ENCODE results near the gene S100A10.

- TF ChIP-seq FOXK2 (IDR thresholded peaks at IDR 0.05) (no peak), SUZ12 (IDR thresholded peaks at IDR 0.05) (no peak), NFRKB (IDR thresholded peaks at IDR 0.05) (no peak), L3MBTL2 (conservative IDR thresholded peaks at IDR 0.05) (no peak), TARDBP (IDR thresholded peaks at IDR 0.05) (no peak), SP1 (IDR thresholded peaks at IDR 0.05) (no peak), BHLHE40 (IDR thresholded peaks at IDR 0.05; ENCODE audit: borderline replicate concordance) (no peak), ZNF384 (IDR thresholded peaks at IDR 0.05) (no peak), HDGF (IDR thresholded peaks at IDR 0.05; ENCODE audit: borderline replicate concordance) (no peak), FOXA1 (IDR thresholded peaks at IDR 0.05) (no peak), FOXM1 (IDR thresholded peaks at IDR 0.05; ENCODE audit: borderline replicate concordance) (no peak), LEF1 (IDR thresholded peaks at IDR 0.05; ENCODE audit: borderline replicate concordance) (no peak), ELF4 (IDR thresholded peaks at IDR 0.05) (no peak)
- TF ChIP-seq, protein P1, sequence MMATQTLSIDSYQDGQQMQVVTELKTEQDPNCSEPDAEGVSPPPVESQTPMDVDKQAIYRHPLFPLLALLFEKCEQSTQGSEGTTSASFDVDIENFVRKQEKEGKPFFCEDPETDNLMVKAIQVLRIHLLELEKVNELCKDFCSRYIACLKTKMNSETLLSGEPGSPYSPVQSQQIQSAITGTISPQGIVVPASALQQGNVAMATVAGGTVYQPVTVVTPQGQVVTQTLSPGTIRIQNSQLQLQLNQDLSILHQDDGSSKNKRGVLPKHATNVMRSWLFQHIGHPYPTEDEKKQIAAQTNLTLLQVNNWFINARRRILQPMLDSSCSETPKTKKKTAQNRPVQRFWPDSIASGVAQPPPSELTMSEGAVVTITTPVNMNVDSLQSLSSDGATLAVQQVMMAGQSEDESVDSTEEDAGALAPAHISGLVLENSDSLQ (IDR thresholded peaks at IDR 0.05), result no peak
Measured at GRCh38 chr1:151948506-151948905, 45.2 kb downstream of the S100A10 start.
